ENCODE measurements around the gene SLC45A2. TPM values are rescaled to one million over a fixed set of nuclear protein-coding genes. Genes with fewer than 3 reads are reported as not detected.
"Not testable (repeated sequence)": the region's sequence is repeated elsewhere in the genome, so short reads cannot be mapped to it uniquely, and the experiment has no call there.

Gene SLC45A2
- total RNA-seq, 2 experiments from 2014 or later = not detected

GRCh38 chr5:33958176-33958575, 26.3 kb downstream of the SLC45A2 start:
- Histone ChIP-seq H2AFZ (ENCODE audit: low read length) (no peak overlapping the region), H4K20me1 (ENCODE audit: insufficient read depth, low read length) (no peaks in the 10 kb centered on the region), H3K27ac (ENCODE audit: low read depth, low read length, poor library complexity, severe bottlenecking) (no peak overlapping the region), H3K9me2 (ENCODE audit: insufficient read depth, low read length) (0 out of 2 replicates have a peak, but pooled peaks cover 3% of the 10 kb centered on the region), H3K79me2 (ENCODE audit: insufficient read depth, low read depth, low read length) (no peaks in the 10 kb centered on the region), H3K36me3 (ENCODE audit: insufficient read depth, low read length) (no peaks in the 10 kb centered on the region), H3K4me3 (ENCODE audit: low read depth, low read length, poor library complexity, severe bottlenecking) (no peak overlapping the region), H3K9me3 (ENCODE audit: low read length) (no peaks in the 10 kb centered on the region), H3K4me1 (ENCODE audit: insufficient read depth, low read length, poor library complexity, severe bottlenecking) (no peaks in the 10 kb centered on the region), H3K4me2 (ENCODE audit: low read length) (no peak overlapping the region)
- TF ChIP-seq, protein P1, sequence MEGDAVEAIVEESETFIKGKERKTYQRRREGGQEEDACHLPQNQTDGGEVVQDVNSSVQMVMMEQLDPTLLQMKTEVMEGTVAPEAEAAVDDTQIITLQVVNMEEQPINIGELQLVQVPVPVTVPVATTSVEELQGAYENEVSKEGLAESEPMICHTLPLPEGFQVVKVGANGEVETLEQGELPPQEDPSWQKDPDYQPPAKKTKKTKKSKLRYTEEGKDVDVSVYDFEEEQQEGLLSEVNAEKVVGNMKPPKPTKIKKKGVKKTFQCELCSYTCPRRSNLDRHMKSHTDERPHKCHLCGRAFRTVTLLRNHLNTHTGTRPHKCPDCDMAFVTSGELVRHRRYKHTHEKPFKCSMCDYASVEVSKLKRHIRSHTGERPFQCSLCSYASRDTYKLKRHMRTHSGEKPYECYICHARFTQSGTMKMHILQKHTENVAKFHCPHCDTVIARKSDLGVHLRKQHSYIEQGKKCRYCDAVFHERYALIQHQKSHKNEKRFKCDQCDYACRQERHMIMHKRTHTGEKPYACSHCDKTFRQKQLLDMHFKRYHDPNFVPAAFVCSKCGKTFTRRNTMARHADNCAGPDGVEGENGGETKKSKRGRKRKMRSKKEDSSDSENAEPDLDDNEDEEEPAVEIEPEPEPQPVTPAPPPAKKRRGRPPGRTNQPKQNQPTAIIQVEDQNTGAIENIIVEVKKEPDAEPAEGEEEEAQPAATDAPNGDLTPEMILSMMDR (conservative IDR thresholded peaks at IDR 0.05; ENCODE audit: low read length) = no peak
- TF ChIP-seq EZH2phosphoT487 (IDR thresholded peaks at IDR 0.05; ENCODE audit: borderline replicate concordance, low read depth, low read length) = no peak
- POLR2A ChIA-PET = no interaction called here
- no peak for DNase-seq (ENCODE audit: low spot score)
- no TSS peak for BruUV-seq (replicated peaks)
- CTCF ChIA-PET (ENCODE audit: unreplicated experiment) = no interaction called here
- intact Hi-C loops (cut with micrococcal nuclease; ENCODE audit: unreplicated experiment) = no loop called here

DNA sequence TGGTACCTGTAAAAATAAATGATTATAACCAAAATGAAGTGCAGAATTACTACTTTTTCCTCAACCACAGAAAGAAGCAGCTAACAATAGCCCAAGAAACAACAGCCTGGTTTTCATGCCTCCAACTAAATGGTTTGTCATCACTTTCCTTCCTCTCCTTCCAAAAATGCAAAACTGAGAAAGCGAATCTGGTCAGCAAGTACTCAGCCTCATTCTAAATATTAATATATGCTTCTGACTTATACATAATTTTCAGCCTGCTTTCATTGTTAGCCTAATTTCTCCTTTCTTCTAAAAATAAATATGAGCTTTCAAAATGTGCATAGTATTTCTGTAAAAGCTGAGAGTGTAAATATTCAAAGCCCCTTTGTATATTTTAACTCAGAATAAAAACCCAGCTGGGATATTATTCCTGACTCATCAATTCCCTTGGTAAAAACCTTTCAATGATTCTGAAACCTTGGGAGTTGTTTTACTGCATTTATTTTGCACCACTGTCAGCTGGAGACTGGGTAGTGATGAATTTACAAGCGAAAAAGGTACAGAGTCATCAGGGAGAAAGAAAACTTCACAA, 26.8 kb downstream of the SLC45A2 start:
- Histone ChIP-seq H3K79me2 (ENCODE audit: insufficient read depth, low read depth, low read length) (no peaks in the 10 kb centered on the region), H4K20me1 (ENCODE audit: insufficient read depth, low read length) (no peaks in the 10 kb centered on the region), H3K9me2 (ENCODE audit: insufficient read depth, low read length) (0 out of 2 replicates have a peak, but pooled peaks cover 3% of the 10 kb centered on the region), H3K27ac (ENCODE audit: low read depth, low read length, poor library complexity, severe bottlenecking) (no peak overlapping the region), H3K4me3 (ENCODE audit: low read depth, low read length, poor library complexity, severe bottlenecking) (no peak overlapping the region), H3K36me3 (ENCODE audit: insufficient read depth, low read length) (no peaks in the 10 kb centered on the region), H3K4me2 (ENCODE audit: low read length) (no peak overlapping the region), H3K4me1 (ENCODE audit: insufficient read depth, low read length, poor library complexity, severe bottlenecking) (no peaks in the 10 kb centered on the region), H3K9me3 (ENCODE audit: low read length) (no peaks in the 10 kb centered on the region), H2AFZ (ENCODE audit: low read length) (no peak overlapping the region)
- intact Hi-C loops (cut with micrococcal nuclease; ENCODE audit: unreplicated experiment) = no loop called here
- ChIA-PET CTCF (ENCODE audit: unreplicated experiment) (no interaction called here), POLR2A (no interaction called here)
- BruUV-seq (replicated peaks) = no TSS peak
- no peak for TF ChIP-seq EZH2phosphoT487 (IDR thresholded peaks at IDR 0.05; ENCODE audit: borderline replicate concordance, low read depth, low read length)
- TF ChIP-seq, protein P1 (conservative IDR thresholded peaks at IDR 0.05; ENCODE audit: low read length) = no peak
- DNase-seq (ENCODE audit: low spot score) = no peak

DNA sequence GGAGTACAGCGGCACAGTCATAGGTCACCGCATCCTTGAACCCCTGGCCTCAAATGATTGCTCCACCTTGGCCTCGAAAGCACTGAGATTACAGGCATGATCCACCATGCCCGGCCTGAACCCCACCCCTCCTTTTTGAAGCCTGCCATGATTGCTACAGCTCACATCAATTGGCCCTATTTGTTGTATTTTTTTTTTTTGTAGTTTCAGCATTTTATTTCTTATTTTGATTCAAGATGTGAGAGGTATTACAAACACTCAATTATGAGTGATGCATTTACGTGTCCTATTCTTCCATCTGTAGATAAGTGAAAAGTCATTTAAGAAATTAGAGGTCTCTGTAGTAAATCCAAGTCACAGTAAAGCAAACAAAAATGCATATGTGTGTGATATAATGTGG, 32.3 kb downstream of the SLC45A2 start:
- intact Hi-C loops (cut with micrococcal nuclease; ENCODE audit: unreplicated experiment); H3K4me1 ChIP-seq (ENCODE audit: insufficient read depth, low read length, poor library complexity, severe bottlenecking); POLR2A ChIA-PET: not testable (repeated sequence)

More for the DNA sequence above, 32.3 kb downstream of the SLC45A2 start:
- CTCF ChIA-PET (ENCODE audit: unreplicated experiment); DNase-seq (ENCODE audit: low spot score); H2AFZ ChIP-seq (ENCODE audit: low read length); H3K79me2 ChIP-seq (ENCODE audit: insufficient read depth, low read depth, low read length); H3K4me2 ChIP-seq (ENCODE audit: low read length); H3K9me2 ChIP-seq (ENCODE audit: insufficient read depth, low read length); H4K20me1 ChIP-seq (ENCODE audit: insufficient read depth, low read length); H3K9me3 ChIP-seq (ENCODE audit: low read length); BruUV-seq (replicated peaks); H3K4me3 ChIP-seq (ENCODE audit: low read depth, low read length, poor library complexity, severe bottlenecking); H3K27ac ChIP-seq (ENCODE audit: low read depth, low read length, poor library complexity, severe bottlenecking); H3K36me3 ChIP-seq (ENCODE audit: insufficient read depth, low read length): not testable (repeated sequence)
